Keratinocyte (primary cell): ENCODE measurements around the gene CNTNAP2. TPM values are rescaled to one million over a fixed set of nuclear protein-coding genes. Genes with fewer than 3 reads are reported as not detected.

Experiments
- DNase-seq: peaks from one replicate; pipeline ENCODE4 v3.0.0-alpha.2; 2011; ENCODE audit warnings: low read depth, missing footprints, low spot score
- FAIRE-seq: peaks from 2 replicates; lab custom pipeline; 2011; peaks lifted over from hg19 to GRCh38; lab: Jason Lieb, UNC
- H2AFZ ChIP-seq: 2 replicates; pipeline ENCODE4 v1.6.0; 2012; ENCODE audit warnings: low read length, control low read depth, inconsistent platforms; ENCODE audit not compliant: control insufficient read depth
- H3K27ac ChIP-seq: 2 replicates; pipeline ENCODE4 v1.5.1; 2011; ENCODE audit warnings: low read length; ENCODE audit not compliant: control insufficient read depth, insufficient read depth
- H3K27me3 ChIP-seq: 3 replicates; pipeline ENCODE4 v1.6.0; 2011; ENCODE audit warnings: low read length; ENCODE audit not compliant: control insufficient read depth, insufficient read depth; ENCODE audit errors: extremely low read depth
- H3K36me3 ChIP-seq, 2 experiments: 2 replicates in 1 of 2; 3 replicates in 1 of 2; pipeline ENCODE4 v1.5.1; 2011; ENCODE audit warnings: low read length in 2 of 2, mild to moderate bottlenecking in 1 of 2; ENCODE audit not compliant: control insufficient read depth in 2 of 2, insufficient read depth in 2 of 2; ENCODE audit errors: extremely low read depth in 1 of 2
- H3K4me1 ChIP-seq: 3 replicates; pipeline ENCODE4 v1.5.1; 2011; ENCODE audit warnings: low read length; ENCODE audit not compliant: control insufficient read depth, insufficient read depth; ENCODE audit errors: extremely low read depth
- H3K4me2 ChIP-seq: 3 replicates; pipeline ENCODE4 v1.6.0; 2011; ENCODE audit warnings: low read depth, low read length; ENCODE audit not compliant: control insufficient read depth, insufficient read depth; ENCODE audit errors: extremely low read depth
- H3K4me3 ChIP-seq, 3 experiments: fragments of 200-600 bp in 1 of 3; sonication (generic) in 1 of 3; 2 replicates in 2 of 3; 3 replicates in 1 of 3; pipeline ENCODE4 v1.5.1; 2011 to 2016; ENCODE audit warnings: low read length in 3 of 3, mild to moderate bottlenecking in 3 of 3, control low read depth in 2 of 3, inconsistent platforms in 1 of 3, low read depth in 1 of 3, mixed read lengths in 1 of 3, mixed run types in 1 of 3, moderate library complexity in 1 of 3; ENCODE audit not compliant: control insufficient read depth in 2 of 3, insufficient read depth in 2 of 3; ENCODE audit errors: extremely low read depth in 1 of 3
- H3K79me2 ChIP-seq: 2 replicates; pipeline ENCODE4 v1.6.0; 2012; ENCODE audit warnings: low read length; ENCODE audit not compliant: control insufficient read depth, insufficient read depth
- H3K9ac ChIP-seq: 3 replicates; pipeline ENCODE4 v1.6.0; 2011; ENCODE audit warnings: low read length; ENCODE audit not compliant: control insufficient read depth, insufficient read depth; ENCODE audit errors: extremely low read depth
- H3K9me1 ChIP-seq: 3 replicates; pipeline ENCODE4 v1.6.0; 2011; ENCODE audit warnings: low read length; ENCODE audit not compliant: control insufficient read depth, insufficient read depth; ENCODE audit errors: extremely low read depth
- H3K9me3 ChIP-seq: 2 replicates; pipeline ENCODE4 v1.5.1; 2012; ENCODE audit warnings: low read depth, low read length; ENCODE audit not compliant: control insufficient read depth
- H4K20me1 ChIP-seq: 3 replicates; pipeline ENCODE4 v1.6.0; 2011; ENCODE audit warnings: low read length; ENCODE audit not compliant: control insufficient read depth, insufficient read depth; ENCODE audit errors: extremely low read depth
- CTCF ChIP-seq, 3 experiments: IDR thresholded peaks in 1 of 3; conservative IDR thresholded peaks in 1 of 3; optimal IDR thresholded peaks in 1 of 3; 2 replicates in 2 of 3; 3 replicates in 1 of 3; pipeline versions ENCODE3 to v1.5.1; 2011; ENCODE audit warnings: low read length in 3 of 3, mild to moderate bottlenecking in 3 of 3, moderate library complexity in 2 of 3, control low read depth in 1 of 3, inconsistent platforms in 1 of 3; ENCODE audit not compliant: insufficient read depth in 2 of 3; ENCODE audit errors: extremely low read depth in 1 of 3
- EZH2 ChIP-seq: IDR thresholded peaks from one replicate; pipeline ENCODE4 v1.6.1; 2012; ENCODE audit warnings: inconsistent platforms, mild to moderate bottlenecking, low read length, moderate library complexity
- dilution Hi-C: fragments of 300-500 bp; cut with MboI; formaldehyde crosslinking; loops from one replicate; pipeline ENCODE4 v1.7.0; 2020; ENCODE audit warnings: low sequenced_read_pairs; ENCODE audit not compliant: extremely low pct_ligation_motif_present
- polyA plus RNA-seq, 5 experiments: library from polyadenylated mRNA; depleted of rRNA in 3 of 5; stranded (reverse) in 3 of 5; stranded (forward) in 1 of 5; unstranded in 1 of 5; fragments of >200 nt; gene quantifications; 1 replicate in 1 of 5; 2 replicates in 3 of 5; 3 replicates in 1 of 5; pipeline versions ENCODE4 v1.2.1 to v1.2.3, GENCODE V29; 2011 to 2012; ENCODE audit warnings: missing spikeins in 2 of 5, low read depth in 1 of 5, low replicate concordance in 1 of 5

Gene CNTNAP2
- polyA plus RNA-seq, 1 donor (not counting 4 experiments of a cell fraction or from before 2014, with no cell fraction given), result 1.4 TPM

GRCh38 chr7:147639037-147639436 lies 1522.4 kb downstream of the CNTNAP2 start:
- no peaks in the 10 kb centered on the region for H3K9me3 ChIP-seq
- no peak overlapping the region for H3K4me2 ChIP-seq
- H3K36me3 ChIP-seq, result no peaks in the 10 kb centered on the region
- no peaks in the 10 kb centered on the region for H3K79me2 ChIP-seq
- no peaks in the 10 kb centered on the region for H4K20me1 ChIP-seq
- H3K4me3 ChIP-seq, result no peak overlapping the region
- no peaks in the 10 kb centered on the region for H3K4me1 ChIP-seq
- no peak for TF ChIP-seq EZH2
- TF ChIP-seq CTCF (optimal IDR thresholded peaks at IDR 0.05 in 1 of 3, IDR thresholded peaks at IDR 0.05 in 1 of 3, conservative IDR thresholded peaks at IDR 0.05 in 1 of 3; ENCODE audit: extremely low read depth in 1 of 3, insufficient read depth in 2 of 3, low read length in 3 of 3), result no peak
- no peaks in the 10 kb centered on the region for H3K27me3 ChIP-seq
- dilution Hi-C loops, result no loop called here
- DNase-seq, result no peak
- no peak overlapping the region for H2AFZ ChIP-seq
- H3K9me1 ChIP-seq, result no peaks in the 10 kb centered on the region
- H3K9ac ChIP-seq, result no peak overlapping the region
- H3K27ac ChIP-seq, result no peak overlapping the region
- no peak for FAIRE-seq

GRCh38 chr7:147639751-147640150 lies 1523.2 kb downstream of the CNTNAP2 start:
- no peak for FAIRE-seq
- no peak for DNase-seq
- TF ChIP-seq EZH2, result no peak
- TF ChIP-seq CTCF (optimal IDR thresholded peaks at IDR 0.05 in 1 of 3, IDR thresholded peaks at IDR 0.05 in 1 of 3, conservative IDR thresholded peaks at IDR 0.05 in 1 of 3; ENCODE audit: extremely low read depth in 1 of 3, insufficient read depth in 2 of 3, low read length in 3 of 3), result no peak
- Histone ChIP-seq H3K79me2 (no peaks in the 10 kb centered on the region), H3K36me3 (no peaks in the 10 kb centered on the region), H4K20me1 (no peaks in the 10 kb centered on the region), H3K27ac (no peak overlapping the region), H3K27me3 (no peaks in the 10 kb centered on the region), H3K4me2 (no peak overlapping the region), H3K4me3 (no peak overlapping the region), H3K9me3 (no peaks in the 10 kb centered on the region), H3K4me1 (no peaks in the 10 kb centered on the region), H3K9me1 (no peaks in the 10 kb centered on the region), H3K9ac (no peak overlapping the region), H2AFZ (no peak overlapping the region)
- dilution Hi-C loops, result no loop called here
